PC-3 (cell line): ENCODE data around the gene CYREN.

Experiments
- CTCF ChIP-seq: fragments of 300-600 bp; sonication (generic); conservative IDR thresholded peaks from 2 replicates; pipeline ENCODE4 v1.5.1; 2017; ENCODE audit warnings: antibody characterized with exemption, low read depth, mild to moderate bottlenecking, low read length
- EZH2phosphoT487 ChIP-seq: fragments of 300-600 bp; sonication (generic); IDR thresholded peaks from 2 replicates; pipeline ENCODE4 v1.6.1; 2018; ENCODE audit warnings: mild to moderate bottlenecking, antibody characterized with exemption, low read length, borderline replicate concordance

- TF ChIP-seq CTCF = no peak
- TF ChIP-seq EZH2phosphoT487 = no peak
Observed at GRCh38 chr7:135165862-135166261, 4.6 kb downstream of the CYREN start.
